Stomach smooth muscle (tissue), 2 donors: Measurements from ENCODE around the gene TNXB.

ENCODE experiments used
- H3K27ac ChIP-seq: one replicate; pipeline ENCODE4 v1.7.0; 2013; ENCODE audit warnings: mild to moderate bottlenecking, low read length, inconsistent platforms
- H3K27me3 ChIP-seq, 2 donors: one replicate each; pipeline ENCODE4 v1.7.0; 2013; ENCODE audit warnings: low read length in 2 of 2; ENCODE audit not compliant: insufficient read depth in 2 of 2, control insufficient read depth in 1 of 2
- H3K36me3 ChIP-seq, 2 donors: one replicate each; pipeline ENCODE4 v1.7.0; 2013; ENCODE audit warnings: low read length in 2 of 2; ENCODE audit not compliant: control insufficient read depth in 2 of 2, insufficient read depth in 2 of 2
- H3K4me1 ChIP-seq: one replicate; pipeline ENCODE4 v1.7.0; 2013; ENCODE audit warnings: low read length; ENCODE audit not compliant: control insufficient read depth, insufficient read depth
- H3K4me3 ChIP-seq, 2 donors: one replicate each; pipeline ENCODE4 v1.7.0; 2013; ENCODE audit warnings: low read length in 2 of 2
- H3K9ac ChIP-seq, 2 donors: one replicate each; pipeline ENCODE4 v1.7.0; 2013; ENCODE audit warnings: low read length in 2 of 2, mild to moderate bottlenecking in 1 of 2
- H3K9me3 ChIP-seq, 2 donors: one replicate each; pipeline ENCODE4 v1.7.0; 2013; ENCODE audit warnings: low read length in 2 of 2; ENCODE audit not compliant: control insufficient read depth in 2 of 2
- donor health status: healthy.
- donor health status: Pancreatic carcinoma.

Gene TNXB

DNA sequence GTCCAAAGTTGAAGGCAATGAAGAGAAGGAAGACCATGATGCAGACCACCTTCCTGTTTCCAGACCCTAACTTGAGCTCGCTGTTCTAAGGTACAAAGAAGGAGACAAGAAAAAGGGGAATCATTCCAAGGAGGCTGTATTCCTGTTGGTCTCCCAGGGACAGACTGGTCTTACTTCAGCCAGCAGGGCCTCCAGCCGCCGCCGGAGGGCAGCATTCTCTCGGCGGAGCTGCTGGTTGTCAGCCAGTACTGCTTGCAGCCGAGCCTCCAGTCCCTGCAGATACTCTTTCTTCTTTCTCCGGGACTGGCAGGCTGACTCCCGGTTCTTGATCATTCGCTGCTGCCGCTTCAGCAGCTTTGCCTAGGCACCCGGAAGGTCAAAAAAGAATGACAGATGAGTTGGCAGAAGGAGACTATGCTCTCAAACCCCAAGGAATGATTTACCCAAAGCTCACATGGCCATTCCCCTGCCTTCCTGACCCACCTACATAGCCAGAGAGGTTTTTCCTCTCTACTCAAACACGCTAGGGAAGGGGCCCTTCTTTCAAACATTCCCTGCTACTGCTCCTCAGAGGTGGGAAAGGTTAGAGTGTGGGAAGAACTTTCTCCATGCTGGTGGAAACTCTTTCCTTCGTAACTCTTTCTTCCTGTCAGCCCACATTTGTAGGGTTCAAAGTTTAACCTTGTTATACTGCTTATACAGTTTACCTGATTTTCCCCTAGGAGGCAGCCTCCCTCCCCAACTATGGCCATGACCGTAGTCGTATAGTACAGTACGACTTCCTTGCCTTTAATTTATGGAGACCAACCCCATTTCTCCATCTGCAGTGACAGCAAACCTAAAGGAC lies 9.9 kb upstream of the TNXB start:
- Histone ChIP-seq H3K9me3 (no peaks in the 10 kb centered on the region), H3K36me3 (peaks cover 47 to 53% of the 10 kb centered on the region in 2 donors), H3K9ac (peak overlapping the region; percentile 6 to 55), H3K27ac (peak overlapping the region; percentile 24), H3K4me1 (peaks cover 16% of the 10 kb centered on the region), H3K27me3 (no peaks in the 10 kb centered on the region), H3K4me3 (no peak overlapping the region)

DNA sequence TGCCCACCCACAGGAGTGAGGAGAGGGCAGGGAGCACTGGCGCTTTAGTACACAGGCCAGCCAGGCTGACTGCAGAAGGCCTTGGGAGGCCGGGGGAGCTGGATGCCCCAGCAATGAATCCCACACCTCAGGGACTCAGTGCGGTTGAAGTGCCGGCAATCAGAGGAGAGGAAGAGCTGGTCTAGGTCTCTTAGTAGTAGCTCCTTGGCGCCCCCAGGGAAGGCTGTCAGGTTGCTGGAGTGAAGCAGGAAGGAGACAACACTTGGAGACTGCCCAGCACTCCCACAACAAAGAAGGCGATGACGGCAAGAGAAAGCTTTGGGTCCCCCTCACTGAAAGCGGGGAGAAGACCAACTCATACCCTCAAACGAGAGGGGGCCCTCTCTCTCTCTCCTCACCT lies 8.3 kb upstream of the TNXB start:
- Histone ChIP-seq H3K4me1 (peaks cover 24% of the 10 kb centered on the region), H3K27ac (no peak overlapping the region), H3K27me3 (no peaks in the 10 kb centered on the region), H3K4me3 (no peak overlapping the region), H3K9ac (no peak overlapping the region), H3K36me3 (peaks cover 47 to 48% of the 10 kb centered on the region in 2 donors), H3K9me3 (no peaks in the 10 kb centered on the region)

DNA sequence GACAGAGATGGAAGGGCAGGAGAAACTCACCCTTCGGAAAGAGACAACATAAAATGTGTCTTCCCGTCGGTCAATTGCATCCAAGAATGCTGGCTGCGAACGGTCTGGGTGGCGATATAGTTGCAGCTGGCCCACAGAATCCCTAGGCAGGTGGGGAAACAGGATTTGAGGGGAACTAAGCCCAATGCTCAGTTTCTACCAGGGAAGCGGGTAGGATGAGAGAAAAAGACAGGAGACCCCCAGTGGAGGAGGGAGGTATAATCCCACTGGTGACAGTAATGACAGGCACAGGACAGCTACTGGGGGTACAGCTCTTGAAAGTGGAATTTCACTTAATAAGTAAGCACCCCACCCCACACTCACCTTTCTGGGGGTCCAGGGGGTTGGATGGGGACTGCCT lies 7.5 kb upstream of the TNXB start:
- H3K9me3 ChIP-seq = no peaks in the 10 kb centered on the region
- peaks cover 28% of the 10 kb centered on the region for H3K4me1 ChIP-seq
- no peaks in the 10 kb centered on the region for H3K27me3 ChIP-seq
- H3K4me3 ChIP-seq = no peak overlapping the region
- H3K27ac ChIP-seq = no peak overlapping the region
- H3K9ac ChIP-seq = no peak overlapping the region
- H3K36me3 ChIP-seq = peaks cover 41 to 42% of the 10 kb centered on the region in 2 donors

DNA sequence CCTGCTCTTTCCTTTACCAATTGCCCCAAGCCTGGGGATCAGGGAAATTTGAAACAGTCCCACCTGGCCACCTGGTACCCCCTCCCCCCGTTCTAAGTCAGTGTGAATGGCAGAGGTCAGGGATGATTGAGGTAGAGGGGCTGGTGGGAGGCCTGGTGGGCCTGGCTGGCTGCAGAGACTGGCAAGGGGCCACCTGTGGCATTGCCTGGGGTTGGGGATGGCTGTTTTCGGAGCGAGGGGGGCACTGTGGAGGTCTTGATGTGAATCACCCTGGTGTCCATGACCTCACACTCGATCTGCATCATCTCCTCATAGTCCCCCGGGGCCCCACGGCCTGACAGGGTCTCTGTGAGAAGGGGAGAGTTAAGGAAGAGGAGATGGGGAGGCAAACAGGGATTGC lies 6.5 kb upstream of the TNXB start:
- Histone ChIP-seq H3K9ac (no peak overlapping the region), H3K9me3 (no peaks in the 10 kb centered on the region), H3K4me3 (no peak overlapping the region), H3K36me3 (peaks cover 33 to 36% of the 10 kb centered on the region in 2 donors), H3K27me3 (no peaks in the 10 kb centered on the region), H3K4me1 (peaks cover 34% of the 10 kb centered on the region), H3K27ac (peak overlapping the region; percentile 41)

DNA sequence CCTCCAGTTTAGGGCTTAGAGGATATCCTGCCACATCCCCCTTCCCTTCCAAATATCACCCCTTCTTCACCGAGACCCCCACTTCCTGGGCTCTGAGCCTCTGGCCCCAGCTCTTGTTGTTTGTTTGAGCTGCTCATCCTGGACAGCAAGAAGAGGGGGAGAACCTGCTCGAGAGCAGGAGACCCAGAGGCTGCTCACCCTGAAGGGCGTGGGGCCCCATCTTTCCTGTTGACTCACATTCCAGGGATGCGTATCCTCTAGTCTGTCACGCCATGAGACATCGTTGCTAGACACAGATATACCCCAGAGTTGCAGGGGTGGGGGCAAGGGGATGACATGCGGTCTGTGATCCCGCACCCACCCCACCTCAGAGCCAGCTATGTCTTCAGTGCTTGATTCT lies 5.7 kb upstream of the TNXB start:
- Histone ChIP-seq H3K9ac (no peak overlapping the region), H3K27me3 (no peaks in the 10 kb centered on the region), H3K4me1 (peaks cover 43% of the 10 kb centered on the region), H3K36me3 (peaks cover 30 to 33% of the 10 kb centered on the region in 2 donors), H3K4me3 (no peak overlapping the region), H3K9me3 (no peaks in the 10 kb centered on the region), H3K27ac (no peak overlapping the region)

DNA sequence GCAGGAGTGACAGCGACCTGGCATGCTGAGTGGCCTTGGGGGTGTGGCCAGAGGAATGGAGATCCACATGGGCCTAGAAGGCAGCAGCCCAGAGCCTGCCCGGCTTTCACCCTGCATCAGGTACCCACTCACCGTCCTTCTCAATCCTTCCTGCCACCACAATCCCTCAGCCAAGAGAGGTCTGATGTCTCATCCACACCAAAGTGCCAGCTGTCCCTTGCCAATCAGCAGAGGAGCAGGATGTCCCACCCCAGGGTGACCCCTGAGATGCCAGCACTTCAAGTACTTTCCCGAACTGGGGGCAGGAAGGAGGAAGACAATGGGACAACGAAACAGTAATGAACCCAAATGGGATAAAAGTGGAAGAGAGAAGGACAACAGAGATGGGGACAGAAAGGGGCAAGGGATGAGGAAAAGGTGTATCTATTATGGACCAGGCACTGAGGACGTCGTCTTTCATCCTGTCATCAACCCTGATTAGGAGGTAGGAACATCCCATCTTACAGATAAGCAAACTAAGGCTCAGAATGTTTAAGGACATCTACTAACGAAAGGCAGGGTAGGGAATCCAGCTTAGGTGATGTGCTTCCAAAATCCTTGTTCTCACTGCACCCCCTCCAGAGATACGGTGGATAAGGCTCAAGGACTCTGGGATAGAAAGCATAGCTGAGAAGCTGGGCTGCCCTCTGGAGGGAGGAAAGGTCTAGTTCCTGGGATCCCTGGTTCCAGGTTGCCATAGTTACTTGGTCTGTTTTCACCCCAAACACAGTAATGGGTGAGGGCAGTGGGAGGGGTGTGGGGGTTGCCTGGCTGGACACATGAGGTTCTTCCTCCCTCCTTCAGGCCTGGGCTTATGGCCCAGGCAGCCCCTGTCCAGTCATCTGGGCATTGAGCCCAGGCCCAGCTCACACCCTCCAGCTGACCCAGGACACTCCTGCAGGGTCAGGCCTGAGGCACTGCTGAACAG lies 4.5 kb upstream of the TNXB start:
- H3K27me3 ChIP-seq = no peaks in the 10 kb centered on the region
- peaks cover 43% of the 10 kb centered on the region for H3K4me1 ChIP-seq
- H3K27ac ChIP-seq = peak overlapping the region; percentile 61
- H3K36me3 ChIP-seq = peaks cover 22 to 30% of the 10 kb centered on the region in 2 donors
- H3K9me3 ChIP-seq = no peaks in the 10 kb centered on the region
- H3K9ac ChIP-seq = peak overlapping the region in 1 of 2 donors; percentile 2
- H3K4me3 ChIP-seq = no peak overlapping the region

DNA sequence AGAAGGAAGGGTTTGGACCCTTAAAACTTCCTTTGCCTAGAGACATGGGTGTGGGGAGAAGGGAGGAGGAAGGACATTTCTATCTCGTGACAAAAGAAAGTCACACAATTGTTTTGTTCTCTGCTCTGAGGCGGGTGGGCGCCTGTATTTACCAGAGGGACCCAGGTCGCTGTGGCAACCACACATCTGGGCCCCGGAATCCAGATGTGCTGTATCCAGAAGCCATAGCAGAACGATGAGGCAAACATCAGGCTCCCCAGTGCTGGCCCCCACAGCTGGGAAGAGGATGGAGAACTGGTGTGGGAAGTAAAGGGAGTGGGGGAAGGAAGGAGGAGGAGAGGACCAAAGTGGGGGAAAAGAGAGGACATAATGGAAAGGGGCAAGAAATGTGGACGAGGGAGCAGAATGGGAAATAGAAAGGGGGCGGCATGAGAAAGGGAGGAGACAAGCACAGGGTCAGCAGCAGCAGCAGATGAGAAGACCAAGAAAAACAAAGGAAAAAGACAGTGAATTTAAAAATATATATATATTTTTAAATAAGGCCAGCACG lies 3.4 kb upstream of the TNXB start:
- Histone ChIP-seq H3K36me3 (peaks cover 16 to 21% of the 10 kb centered on the region in 2 donors), H3K27me3 (no peaks in the 10 kb centered on the region), H3K9me3 (no peaks in the 10 kb centered on the region), H3K27ac (peak overlapping the region; percentile 77), H3K9ac (peak overlapping the region in 1 of 2 donors; percentile 23), H3K4me3 (no peak overlapping the region), H3K4me1 (peaks cover 51% of the 10 kb centered on the region)

DNA sequence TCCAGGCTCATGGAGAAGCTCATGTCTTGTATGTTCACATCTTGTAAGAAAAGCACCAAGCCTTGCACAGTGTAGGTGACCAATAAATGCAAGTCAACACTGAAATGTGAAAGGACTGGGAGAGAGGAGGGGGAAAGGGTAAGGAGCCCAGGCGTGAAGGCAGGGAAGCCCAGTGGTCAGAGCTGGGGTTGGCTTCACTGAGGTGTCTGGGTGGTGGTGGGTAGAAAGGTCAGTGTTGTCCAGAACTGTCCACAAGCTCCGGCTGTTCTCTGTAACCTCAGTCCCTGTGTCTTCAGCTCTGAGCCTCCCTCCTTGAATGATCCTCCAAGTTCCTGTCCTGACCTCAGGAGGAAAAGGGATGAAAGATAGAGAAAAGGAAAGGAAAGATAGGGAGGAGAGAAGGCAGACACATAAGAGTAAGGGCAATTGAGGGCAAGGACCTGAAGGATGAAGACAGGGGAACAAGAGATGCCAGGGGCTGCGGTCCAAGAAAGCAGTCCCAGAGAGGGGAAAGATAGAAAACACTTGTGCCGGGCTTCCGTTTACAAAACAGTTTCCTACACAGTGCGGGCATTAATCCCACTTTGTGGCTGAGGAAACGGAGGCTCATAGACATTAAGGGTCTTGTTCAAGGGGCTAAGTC lies 2.4 kb upstream of the TNXB start:
- peak overlapping the region in 1 of 2 donors; percentile 55 for H3K4me3 ChIP-seq
- no peaks in the 10 kb centered on the region for H3K27me3 ChIP-seq
- peaks cover 61% of the 10 kb centered on the region for H3K4me1 ChIP-seq
- H3K9ac ChIP-seq = peak overlapping the region; percentile 14 to 23
- peak overlapping the region; percentile 77 for H3K27ac ChIP-seq
- peaks cover 12% of the 10 kb centered on the region in 2 donors for H3K36me3 ChIP-seq
- H3K9me3 ChIP-seq = no peaks in the 10 kb centered on the region

DNA sequence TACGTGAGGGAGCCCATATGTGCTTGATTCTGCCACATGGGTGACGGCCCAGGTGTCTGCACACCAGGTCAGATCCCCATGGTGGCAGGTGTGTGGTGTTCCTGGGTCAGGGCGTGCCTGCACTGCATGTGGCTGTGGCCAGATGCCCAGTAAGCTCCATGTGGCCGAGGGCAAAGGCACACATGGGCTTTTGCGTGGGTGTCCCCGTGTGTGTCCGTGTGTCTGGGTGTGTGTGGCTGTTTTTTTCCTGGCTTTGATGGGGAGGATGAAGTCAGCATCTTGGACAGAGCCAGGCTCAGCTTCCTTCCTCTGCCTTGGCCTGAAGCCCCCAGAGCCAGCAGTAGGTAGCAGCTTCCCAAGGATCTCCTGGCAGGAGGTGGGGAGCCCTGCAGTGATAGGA lies 1.5 kb upstream of the TNXB start:
- Histone ChIP-seq H3K4me3 (peak overlapping the region; percentile 37 to 55), H3K4me1 (peaks cover 63% of the 10 kb centered on the region), H3K27me3 (no peaks in the 10 kb centered on the region), H3K9me3 (no peaks in the 10 kb centered on the region), H3K27ac (peak overlapping the region; percentile 77), H3K9ac (peak overlapping the region; percentile 30 to 62), H3K36me3 (peaks cover 3% of the 10 kb centered on the region in 2 donors)

DNA sequence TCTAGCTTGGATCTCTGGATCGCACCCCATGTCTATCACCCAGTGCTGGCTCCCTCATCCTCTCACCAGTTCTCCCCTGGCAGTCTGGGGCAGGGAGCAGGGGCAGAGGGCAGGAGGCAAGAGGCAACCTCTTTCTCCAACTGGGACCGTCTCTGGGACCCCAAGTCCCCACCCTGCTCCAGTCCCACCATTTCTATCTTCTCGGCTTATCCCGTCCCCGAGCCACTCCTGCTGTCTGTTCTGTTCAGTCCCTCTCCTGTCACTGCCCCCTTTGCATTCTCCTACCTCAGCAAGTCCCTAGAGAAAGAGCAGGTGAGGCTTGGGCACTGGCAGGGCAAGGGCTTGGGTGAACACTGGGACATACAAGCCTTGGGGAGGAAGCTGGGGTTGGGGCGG lies 625 bp upstream of the TNXB start:
- H3K4me3 ChIP-seq = peak overlapping the region in 1 of 2 donors; percentile 63
- peak overlapping the region; percentile 77 for H3K27ac ChIP-seq
- no peaks in the 10 kb centered on the region for H3K9me3 ChIP-seq
- no peaks in the 10 kb centered on the region for H3K36me3 ChIP-seq
- H3K9ac ChIP-seq = peak overlapping the region in 1 of 2 donors; percentile 47
- H3K4me1 ChIP-seq = peaks cover 66% of the 10 kb centered on the region
- peaks cover 0 to 2% of the 10 kb centered on the region in 2 donors for H3K27me3 ChIP-seq
